ENCODE results near the gene SFT2D3. TPM values are rescaled to one million over a fixed set of nuclear protein-coding genes. Genes with fewer than 3 reads are reported as not detected.
A peak's percentile ranks its signal among the peaks of the same experiment; 100 is the strongest.

The SFT2D3 gene
- total RNA-seq, 1 experiment from 2014 or later: 12.2 TPM

- DNase-seq: no peak
- TF ChIP-seq CTCF (IDR thresholded peaks at IDR 0.05; ENCODE audit: insufficient read depth in 1 of 2, low read depth in 1 of 2, low read length in 1 of 2, severe bottlenecking in 1 of 2, unreplicated experiment in 1 of 2): no peak
- H3K4me1 ChIP-seq: peaks cover 10% of the 10 kb centered on the region
- H3K27ac Mint-ChIP-seq (ENCODE audit: unreplicated experiment): no peak overlapping the region
- no peaks in the 10 kb centered on the region for H3K36me3 ChIP-seq (ENCODE audit: control insufficient read depth, insufficient read depth, low read length)
- H3K9me3 ChIP-seq: no peaks in the 10 kb centered on the region
- POLR2A ChIA-PET: no interaction called here
- no peak overlapping the region for H3K4me3 Mint-ChIP-seq (ENCODE audit: unreplicated experiment)
- no peaks in the 10 kb centered on the region for H3K27me3 Mint-ChIP-seq (ENCODE audit: insufficient read depth, unreplicated experiment)
- no TSS peak for BruUV-seq (replicated peaks)
- no peaks in the 10 kb centered on the region for H3K4me1 Mint-ChIP-seq (ENCODE audit: low read depth, unreplicated experiment)
- H3K27me3 ChIP-seq (replicated peaks; ENCODE audit: control insufficient read depth, insufficient read depth, low read length): no peaks in the 10 kb centered on the region
- CTCF ChIA-PET: interaction anchor here (0.7 to 1.7 kb wide), 2 partner anchors 10 to 84 kb away, joined by 3 to 4 read pairs; no protein-coding TSS in a partner anchor
- intact Hi-C loops (cut with micrococcal nuclease; ENCODE audit: unreplicated experiment): no loop called here
- no peaks in the 10 kb centered on the region for H3K9me3 Mint-ChIP-seq (ENCODE audit: unreplicated experiment)
- no peaks in the 10 kb centered on the region for H3K36me3 Mint-ChIP-seq (ENCODE audit: insufficient read depth, unreplicated experiment)
- H3K4me3 ChIP-seq (ENCODE audit: low read depth, low read length): no peak overlapping the region
Observed at GRCh38 chr2:127660291-127660578, 41.1 kb upstream of the SFT2D3 start.

GRCh38 chr2:127661072-127661649, 40.1 kb upstream of the SFT2D3 start:
- no peaks in the 10 kb centered on the region for H3K36me3 Mint-ChIP-seq (ENCODE audit: insufficient read depth, unreplicated experiment)
- H3K36me3 ChIP-seq (ENCODE audit: control insufficient read depth, insufficient read depth, low read length): no peaks in the 10 kb centered on the region
- H3K9me3 ChIP-seq: no peaks in the 10 kb centered on the region
- no peaks in the 10 kb centered on the region for H3K4me1 Mint-ChIP-seq (ENCODE audit: low read depth, unreplicated experiment)
- CTCF ChIA-PET: interaction anchor here (1.7 kb wide), 1 partner anchor 11 kb away, joined by 4 read pairs; no protein-coding TSS in a partner anchor
- H3K27me3 Mint-ChIP-seq (ENCODE audit: insufficient read depth, unreplicated experiment): no peaks in the 10 kb centered on the region
- POLR2A ChIA-PET: no interaction called here
- intact Hi-C loops (cut with micrococcal nuclease; ENCODE audit: unreplicated experiment): no loop called here
- no peak for TF ChIP-seq CTCF (IDR thresholded peaks at IDR 0.05; ENCODE audit: insufficient read depth in 1 of 2, low read depth in 1 of 2, low read length in 1 of 2, severe bottlenecking in 1 of 2, unreplicated experiment in 1 of 2)
- peak in 1 of 2 experiments; percentile 59 for DNase-seq
- H3K27me3 ChIP-seq (replicated peaks; ENCODE audit: control insufficient read depth, insufficient read depth, low read length): no peaks in the 10 kb centered on the region
- H3K27ac Mint-ChIP-seq (ENCODE audit: unreplicated experiment): no peak overlapping the region
- no peak overlapping the region for H3K4me3 Mint-ChIP-seq (ENCODE audit: unreplicated experiment)
- no TSS peak for BruUV-seq (replicated peaks)
- H3K4me1 ChIP-seq: peaks cover 10% of the 10 kb centered on the region
- H3K9me3 Mint-ChIP-seq (ENCODE audit: unreplicated experiment): no peaks in the 10 kb centered on the region
- no peak overlapping the region for H3K4me3 ChIP-seq (ENCODE audit: low read depth, low read length)

GRCh38 chr2:127661949-127662510, 39.3 kb upstream of the SFT2D3 start:
- no peak for TF ChIP-seq CTCF (IDR thresholded peaks at IDR 0.05; ENCODE audit: insufficient read depth in 1 of 2, low read depth in 1 of 2, low read length in 1 of 2, severe bottlenecking in 1 of 2, unreplicated experiment in 1 of 2)
- H3K9me3 Mint-ChIP-seq (ENCODE audit: unreplicated experiment): no peaks in the 10 kb centered on the region
- ChIA-PET CTCF (no interaction called here), POLR2A (interaction anchor here (1.0 kb wide), 1 partner anchor 9 kb away, joined by 3 read pairs; no protein-coding TSS in a partner anchor)
- Histone ChIP-seq H3K4me3 (ENCODE audit: low read depth, low read length) (no peak overlapping the region), H3K9me3 (no peaks in the 10 kb centered on the region), H3K27me3 (replicated peaks; ENCODE audit: control insufficient read depth, insufficient read depth, low read length) (no peaks in the 10 kb centered on the region), H3K36me3 (ENCODE audit: control insufficient read depth, insufficient read depth, low read length) (no peaks in the 10 kb centered on the region), H3K4me1 (peaks cover 10% of the 10 kb centered on the region)
- H3K27ac Mint-ChIP-seq (ENCODE audit: unreplicated experiment): no peak overlapping the region
- H3K4me3 Mint-ChIP-seq (ENCODE audit: unreplicated experiment): no peak overlapping the region
- no peaks in the 10 kb centered on the region for H3K4me1 Mint-ChIP-seq (ENCODE audit: low read depth, unreplicated experiment)
- H3K36me3 Mint-ChIP-seq (ENCODE audit: insufficient read depth, unreplicated experiment): no peaks in the 10 kb centered on the region
- BruUV-seq (replicated peaks): no TSS peak
- DNase-seq: peak in 1 of 2 experiments; percentile 22
- intact Hi-C loops (cut with micrococcal nuclease; ENCODE audit: unreplicated experiment): no loop called here
- no peaks in the 10 kb centered on the region for H3K27me3 Mint-ChIP-seq (ENCODE audit: insufficient read depth, unreplicated experiment)

All from Caco-2 (cell line).